Lower leg skin (tissue), 3 donors: ENCODE measurements around the gene AMFR.

Experiments
- CTCF ChIP-seq, 3 donors: fragments of 450-650 bp; IDR thresholded peaks; one replicate each; pipeline ENCODE4 v1.5.1; 2016; ENCODE audit warnings: antibody characterized with exemption in 3 of 3, mild to moderate bottlenecking in 3 of 3, moderate library complexity in 2 of 3
- POLR2A ChIP-seq, 2 donors: fragments of 450-650 bp; IDR thresholded peaks; one replicate each; pipeline ENCODE4 v1.6.1; 2016 to 2017; ENCODE audit warnings: antibody characterized with exemption in 2 of 2, mild to moderate bottlenecking in 1 of 2, moderate library complexity in 1 of 2

- TF ChIP-seq CTCF (IDR thresholded peaks at IDR 0.05): no peak
- TF ChIP-seq POLR2A (IDR thresholded peaks at IDR 0.05): no peak
These were observed 53.7 kb downstream of the AMFR start for GRCh38 chr16:56371660-56371937.
